ENCODE results near the gene SEMA4D.

DNA sequence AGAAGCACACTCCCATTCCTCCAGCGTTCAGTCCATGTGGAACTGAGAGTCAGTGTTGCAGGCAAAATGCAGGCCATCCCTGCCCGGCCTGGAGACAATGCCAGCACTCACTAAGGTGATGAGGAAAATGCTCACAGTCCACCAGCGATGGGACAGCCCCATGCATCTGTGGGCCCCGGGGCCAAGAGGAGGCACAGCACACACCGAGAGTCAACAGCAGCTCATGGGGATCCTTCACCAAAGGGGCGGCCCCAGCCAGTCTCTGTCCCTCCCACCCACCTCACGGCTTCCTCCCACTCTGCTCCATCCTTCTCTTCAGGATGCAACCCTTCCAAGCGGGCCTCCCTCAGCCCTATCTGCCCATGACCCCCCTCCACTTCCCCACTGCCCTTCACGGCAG lies 6.2 kb downstream of the SEMA4D start:
- no peak for TF ChIP-seq CTCF (IDR thresholded peaks at IDR 0.05; ENCODE audit: low read length)
- no peak for TF ChIP-seq EZH2 (IDR thresholded peaks at IDR 0.05; ENCODE audit: borderline replicate concordance, low read length)

Data from OCI-LY1 (cell line).